Thymus (tissue), 11 donors: ENCODE data around the gene ZC3H8. TPM values are rescaled to one million over a fixed set of nuclear protein-coding genes. Genes with fewer than 3 reads are reported as not detected.

ENCODE experiments used
- DNase-seq, 9 donors: peaks; one replicate each; pipeline ENCODE4 v3.0.0-alpha.2; 2013; ENCODE audit warnings: low spot score in 9 of 9, low read depth in 6 of 9, missing footprints in 1 of 9
- H3K27ac ChIP-seq, 2 donors: one replicate each; pipeline ENCODE4 v1.5.1; 2013; ENCODE audit warnings: control low read depth in 1 of 2, low read depth in 1 of 2, low read length in 1 of 2, mild to moderate bottlenecking in 1 of 2, moderate library complexity in 1 of 2
- H3K27me3 ChIP-seq, 2 donors: one replicate each; pipeline ENCODE4 v1.5.1; 2013; ENCODE audit warnings: low read length in 1 of 2; ENCODE audit not compliant: control insufficient read depth in 2 of 2, insufficient read depth in 1 of 2
- H3K36me3 ChIP-seq, 2 donors: one replicate each; pipeline ENCODE4 v1.5.1; 2013; ENCODE audit warnings: low read length in 1 of 2, mild to moderate bottlenecking in 1 of 2, moderate library complexity in 1 of 2; ENCODE audit not compliant: control insufficient read depth in 2 of 2, insufficient read depth in 2 of 2
- H3K4me1 ChIP-seq, 2 donors: one replicate each; pipeline ENCODE4 v1.5.1; 2013; ENCODE audit warnings: low read length in 2 of 2; ENCODE audit not compliant: control insufficient read depth in 2 of 2, insufficient read depth in 2 of 2
- H3K4me3 ChIP-seq, 2 donors: one replicate each; pipeline ENCODE4 v1.5.1; 2013; ENCODE audit warnings: low read length in 2 of 2, control low read depth in 1 of 2, mild to moderate bottlenecking in 1 of 2
- H3K9me3 ChIP-seq, 2 donors: one replicate each; pipeline ENCODE4 v1.5.1; 2013; ENCODE audit warnings: low read length in 1 of 2, mild to moderate bottlenecking in 1 of 2; ENCODE audit not compliant: control insufficient read depth in 2 of 2, insufficient read depth in 1 of 2
- WGBS: extraction: QIAGEN DNeasy Blood & Tissue Kit; methylation state at CpG from one replicate; pipeline ENCODE4 v1.1.7; 2013; 5-methylcytosine and 5-hydroxymethylcytosine counted together
- polyA plus RNA-seq: library from polyadenylated mRNA; stranded (reverse); fragments of 200-250 nt; gene quantifications from one replicate; pipeline ENCODE4 v1.2.3, GENCODE V29; 2013
- total RNA-seq: library from RNA; stranded (reverse); fragments of 120-200 nt; gene quantifications from one replicate; pipeline ENCODE4 v1.2.4, GENCODE V29; 2013
- donor health status: healthy.

Gene ZC3H8
- total and polyA plus RNA-seq, 2 donors, result 13.5 to 15.6 TPM

DNA sequence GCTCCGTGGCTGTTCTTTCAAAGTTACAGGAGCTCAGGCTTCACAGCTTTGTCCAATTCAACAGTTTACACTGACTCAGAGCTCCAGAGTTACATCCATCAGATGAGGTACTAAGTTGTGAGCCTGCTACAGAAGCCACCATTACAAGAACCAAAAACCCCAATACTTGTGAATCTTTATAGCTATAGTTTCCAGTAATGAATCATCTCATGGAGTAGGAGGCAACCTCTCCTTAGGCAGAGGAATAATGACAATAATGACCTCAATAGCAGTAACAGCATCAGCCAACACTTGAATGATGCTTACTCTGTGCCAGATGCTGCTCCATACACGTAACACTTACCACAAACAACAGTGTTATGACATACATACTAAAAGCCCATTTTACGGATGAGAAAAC is 3.6 kb downstream of the ZC3H8 start:
- 96% methylated on average over 3 of the region's 3 CpGs for WGBS
- Histone ChIP-seq H3K4me3 (no peak overlapping the region), H3K27me3 (no peaks in the 10 kb centered on the region), H3K36me3 (peaks cover 16 to 27% of the 10 kb centered on the region in 2 donors), H3K9me3 (no peaks in the 10 kb centered on the region), H3K4me1 (peaks cover 5 to 7% of the 10 kb centered on the region in 2 donors), H3K27ac (no peak overlapping the region)
- no peak for DNase-seq

DNA sequence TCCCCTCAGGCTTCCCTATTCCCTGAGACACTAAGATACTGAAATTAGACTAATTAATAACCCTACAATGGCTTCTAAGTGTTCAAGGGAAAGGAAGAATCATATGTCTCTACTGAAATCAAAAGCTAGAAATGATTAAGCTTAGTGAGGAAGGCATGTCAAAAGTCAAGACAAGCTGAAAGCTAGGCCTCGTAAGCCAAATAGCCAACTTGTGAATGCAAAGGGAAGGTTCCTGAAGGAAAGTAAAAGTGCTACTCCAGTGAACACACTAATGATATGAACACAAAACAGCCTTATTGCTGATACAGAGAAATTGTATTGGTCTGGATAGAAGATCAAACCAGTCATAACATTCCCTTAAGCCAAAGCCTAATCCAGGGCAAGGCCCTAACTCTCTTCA is 10.0 kb downstream of the ZC3H8 start:
- no peak for DNase-seq
- peaks cover 16 to 51% of the 10 kb centered on the region in 2 donors for H3K36me3 ChIP-seq

GRCh38 chr2:112243233-112243632 is 11.6 kb downstream of the ZC3H8 start:
- Histone ChIP-seq H3K27ac (no peak overlapping the region), H3K9me3 (no peaks in the 10 kb centered on the region), H3K36me3 (peaks cover 8 to 40% of the 10 kb centered on the region in 2 donors), H3K27me3 (no peaks in the 10 kb centered on the region), H3K4me1 (peaks cover 0 to 7% of the 10 kb centered on the region in 2 donors), H3K4me3 (no peak overlapping the region)
- no peak for DNase-seq
- 95% methylated on average over 4 of the region's 4 CpGs for WGBS

More for the DNA sequence above, 10.0 kb downstream of the ZC3H8 start:
- no peak overlapping the region for H3K4me3 ChIP-seq
- H3K4me1 ChIP-seq, result peaks cover 0 to 7% of the 10 kb centered on the region in 2 donors
- no peaks in the 10 kb centered on the region for H3K9me3 ChIP-seq
- 93% methylated on average over 1 of the region's 1 CpG for WGBS
- no peaks in the 10 kb centered on the region for H3K27me3 ChIP-seq
- no peak overlapping the region for H3K27ac ChIP-seq

- no peaks in the 10 kb centered on the region for H3K9me3 ChIP-seq
- H3K27me3 ChIP-seq, result no peaks in the 10 kb centered on the region
- peaks cover 2 to 38% of the 10 kb centered on the region in 2 donors for H3K36me3 ChIP-seq
- peaks cover 0 to 7% of the 10 kb centered on the region in 2 donors for H3K4me1 ChIP-seq
- 46% methylated on average over 3 of the region's 3 CpGs for WGBS
- peak in 3 of 9 donors; percentile 8 to 46 (median 33) for DNase-seq
- H3K4me3 ChIP-seq, result no peak overlapping the region
- H3K27ac ChIP-seq, result no peak overlapping the region
Observed at GRCh38 chr2:112242384-112242783, 12.5 kb downstream of the ZC3H8 start.

- Histone ChIP-seq H3K4me3 (no peak overlapping the region), H3K27ac (no peak overlapping the region), H3K36me3 (peaks cover 6 to 38% of the 10 kb centered on the region in 2 donors), H3K4me1 (peaks cover 0 to 7% of the 10 kb centered on the region in 2 donors), H3K27me3 (no peaks in the 10 kb centered on the region), H3K9me3 (no peaks in the 10 kb centered on the region)
- WGBS, result 100% methylated on average over 1 of the region's 1 CpG
- DNase-seq, result no peak
Observed at GRCh38 chr2:112239862-112240261, 15.0 kb downstream of the ZC3H8 start.

DNA sequence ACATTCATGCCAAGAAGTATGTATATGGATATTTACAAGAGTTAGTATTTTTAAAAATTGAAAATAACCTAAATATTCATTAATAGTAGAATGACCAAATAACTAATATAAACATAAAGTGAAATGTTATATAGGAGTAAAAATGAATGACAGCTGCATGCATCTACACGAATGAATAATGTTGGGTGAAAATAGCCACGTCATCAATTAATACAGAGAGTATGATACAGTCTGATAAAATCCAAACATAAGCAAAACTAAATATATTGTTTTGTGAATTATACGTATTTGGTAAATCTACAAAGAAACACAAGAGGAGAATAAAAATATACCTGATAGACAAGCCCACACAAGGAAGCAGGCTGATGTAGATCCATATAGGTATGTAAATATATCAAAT is 24.5 kb downstream of the ZC3H8 start:
- DNase-seq, result no peak
- Histone ChIP-seq H3K9me3 (peaks cover 0 to 4% of the 10 kb centered on the region in 2 donors), H3K4me1 (no peaks in the 10 kb centered on the region), H3K27ac (no peak overlapping the region), H3K4me3 (no peak overlapping the region), H3K27me3 (no peaks in the 10 kb centered on the region), H3K36me3 (peaks cover 8 to 20% of the 10 kb centered on the region in 2 donors)
- 98% methylated on average over 3 of the region's 3 CpGs for WGBS

DNA sequence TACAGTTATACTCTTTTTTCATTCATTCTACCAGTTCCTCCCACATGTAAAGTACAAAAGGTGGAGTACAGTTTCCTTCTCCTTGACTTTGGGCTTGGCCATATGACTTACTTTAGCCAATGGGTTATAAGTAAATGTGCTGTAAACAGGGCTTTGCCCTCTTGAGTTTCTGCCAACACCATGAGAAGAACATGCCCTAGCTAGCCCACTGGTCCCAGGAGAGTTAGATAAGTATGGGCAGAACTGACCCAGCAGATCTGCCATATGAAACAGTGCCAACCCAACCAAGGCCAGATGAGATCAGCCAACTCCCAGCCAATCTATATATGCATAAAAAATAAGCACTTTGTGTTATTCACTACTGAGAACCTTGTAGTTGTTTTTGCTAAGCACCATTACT is 25.5 kb downstream of the ZC3H8 start:
- H3K9me3 ChIP-seq, result peaks cover 0 to 4% of the 10 kb centered on the region in 2 donors
- H3K27ac ChIP-seq, result no peak overlapping the region
- no peak overlapping the region for H3K4me3 ChIP-seq
- peaks cover 8 to 20% of the 10 kb centered on the region in 2 donors for H3K36me3 ChIP-seq
- H3K27me3 ChIP-seq, result no peaks in the 10 kb centered on the region
- H3K4me1 ChIP-seq, result no peaks in the 10 kb centered on the region
- DNase-seq, result no peak

GRCh38 chr2:112220831-112221230 is 34.0 kb downstream of the ZC3H8 start:
- no peak for DNase-seq
- Histone ChIP-seq H3K4me1 (no peaks in the 10 kb centered on the region), H3K36me3 (peaks cover 11 to 21% of the 10 kb centered on the region in 2 donors), H3K27me3 (no peaks in the 10 kb centered on the region), H3K4me3 (no peak overlapping the region), H3K9me3 (peaks cover 0 to 7% of the 10 kb centered on the region in 2 donors), H3K27ac (no peak overlapping the region)
- 98% methylated on average over 3 of the region's 3 CpGs for WGBS

DNA sequence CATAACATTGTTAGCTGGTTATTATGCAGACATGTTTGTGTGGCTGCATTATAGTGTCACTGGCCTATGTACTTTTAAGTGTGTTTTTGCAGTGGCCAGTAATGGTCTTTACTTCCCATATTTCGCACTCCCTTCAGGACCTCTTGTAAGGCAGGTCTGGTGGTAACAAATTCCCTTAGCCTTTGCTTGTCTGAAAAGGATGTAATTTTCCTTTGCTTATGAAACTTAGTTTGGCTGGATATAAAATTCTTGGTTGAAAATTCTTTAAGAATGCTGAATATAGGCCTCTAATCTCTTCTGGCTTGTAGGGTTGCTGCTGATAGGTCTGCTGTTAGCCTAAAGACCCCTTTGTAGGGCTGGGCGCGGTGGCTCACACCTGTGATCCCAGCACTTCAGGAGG is 34.7 kb downstream of the ZC3H8 start:
- Histone ChIP-seq H3K36me3 (peaks cover 11 to 20% of the 10 kb centered on the region in 2 donors), H3K27ac (no peak overlapping the region), H3K27me3 (no peaks in the 10 kb centered on the region), H3K9me3 (peaks cover 0 to 7% of the 10 kb centered on the region in 2 donors), H3K4me3 (no peak overlapping the region), H3K4me1 (no peaks in the 10 kb centered on the region)
- DNase-seq, result no peak
- 98% methylated on average over 3 of the region's 3 CpGs for WGBS

DNA sequence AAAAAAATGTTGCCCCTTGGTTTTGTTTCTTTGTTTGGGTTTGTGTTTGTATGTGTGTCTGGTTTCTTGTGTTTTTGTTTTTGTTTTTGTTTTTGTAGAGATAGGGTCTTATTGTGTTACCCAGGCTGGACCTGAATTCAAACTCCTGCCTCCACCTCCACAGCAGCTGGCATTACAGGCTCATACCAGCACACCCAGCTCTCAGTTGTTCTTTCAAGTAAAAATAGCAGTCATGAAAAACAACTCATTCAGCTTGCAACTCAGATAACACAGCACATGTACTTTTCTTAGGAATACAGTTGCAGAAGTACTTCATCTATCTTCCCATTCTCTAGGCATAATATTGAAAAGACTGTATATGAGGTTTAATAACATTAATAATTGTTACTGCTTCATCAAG is 37.0 kb downstream of the ZC3H8 start:
- Histone ChIP-seq H3K27me3 (no peaks in the 10 kb centered on the region), H3K36me3 (peaks cover 16 to 19% of the 10 kb centered on the region in 2 donors), H3K4me1 (no peaks in the 10 kb centered on the region), H3K4me3 (no peak overlapping the region), H3K27ac (no peak overlapping the region), H3K9me3 (peaks cover 0 to 7% of the 10 kb centered on the region in 2 donors)
- DNase-seq, result no peak
